Measurements from ENCODE around the gene MICAL1. TPM values are rescaled to one million over a fixed set of nuclear protein-coding genes. Genes with fewer than 3 reads are reported as not detected.

MICAL1 gene
- total and polyA plus RNA-seq, 2 donors from 2014 or later, result 13.7 to 38.7 TPM

DNA sequence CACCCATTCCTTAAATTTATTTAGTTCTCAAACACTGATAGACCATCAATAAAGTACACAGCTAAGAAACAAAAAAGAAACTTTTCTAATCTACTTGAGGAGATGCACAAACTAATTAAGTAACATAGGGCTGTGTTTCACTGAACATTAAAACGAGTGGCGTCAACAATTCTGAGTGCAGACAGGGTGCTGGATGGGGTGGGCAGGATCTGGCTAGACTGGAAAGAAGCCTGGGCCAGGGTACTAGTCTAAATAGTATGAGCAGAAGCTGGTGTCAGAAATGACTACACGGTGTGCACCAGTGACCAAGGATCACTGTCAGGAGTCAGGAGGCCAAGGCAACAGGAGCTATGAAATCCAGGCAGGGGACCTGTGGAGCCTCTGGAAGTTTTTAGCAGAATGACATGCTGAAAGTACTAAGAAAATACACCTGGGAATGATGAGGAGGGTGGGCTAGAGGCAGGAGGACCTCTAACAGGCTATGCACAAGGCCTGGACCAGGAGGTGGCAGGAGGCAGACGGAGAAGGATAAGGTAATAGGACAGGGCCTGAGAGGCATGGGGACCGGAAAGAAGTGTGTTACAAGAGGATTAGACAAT lies 14.1 kb upstream of the MICAL1 start:
- no peaks in the 10 kb centered on the region for H3K9me3 ChIP-seq (ENCODE audit: control insufficient read depth in 2 of 3, insufficient read depth in 1 of 3, low read length in 3 of 3)
- H3K27me3 ChIP-seq (ENCODE audit: control insufficient read depth, insufficient read depth, low read length), result no peaks in the 10 kb centered on the region
- H3K9ac ChIP-seq (ENCODE audit: low read length in 3 of 3), result no peak overlapping the region
- H3K36me3 ChIP-seq (ENCODE audit: control insufficient read depth in 2 of 3, insufficient read depth in 3 of 3, low read length in 3 of 3), result peaks cover 10 to 44% (median 39%) of the 10 kb centered on the region in 3 donors
- TF ChIP-seq, protein P1, sequence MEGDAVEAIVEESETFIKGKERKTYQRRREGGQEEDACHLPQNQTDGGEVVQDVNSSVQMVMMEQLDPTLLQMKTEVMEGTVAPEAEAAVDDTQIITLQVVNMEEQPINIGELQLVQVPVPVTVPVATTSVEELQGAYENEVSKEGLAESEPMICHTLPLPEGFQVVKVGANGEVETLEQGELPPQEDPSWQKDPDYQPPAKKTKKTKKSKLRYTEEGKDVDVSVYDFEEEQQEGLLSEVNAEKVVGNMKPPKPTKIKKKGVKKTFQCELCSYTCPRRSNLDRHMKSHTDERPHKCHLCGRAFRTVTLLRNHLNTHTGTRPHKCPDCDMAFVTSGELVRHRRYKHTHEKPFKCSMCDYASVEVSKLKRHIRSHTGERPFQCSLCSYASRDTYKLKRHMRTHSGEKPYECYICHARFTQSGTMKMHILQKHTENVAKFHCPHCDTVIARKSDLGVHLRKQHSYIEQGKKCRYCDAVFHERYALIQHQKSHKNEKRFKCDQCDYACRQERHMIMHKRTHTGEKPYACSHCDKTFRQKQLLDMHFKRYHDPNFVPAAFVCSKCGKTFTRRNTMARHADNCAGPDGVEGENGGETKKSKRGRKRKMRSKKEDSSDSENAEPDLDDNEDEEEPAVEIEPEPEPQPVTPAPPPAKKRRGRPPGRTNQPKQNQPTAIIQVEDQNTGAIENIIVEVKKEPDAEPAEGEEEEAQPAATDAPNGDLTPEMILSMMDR (IDR thresholded peaks at IDR 0.05; ENCODE audit: borderline replicate concordance, extremely low read depth, insufficient read depth), result no peak
- H3K4me1 ChIP-seq (ENCODE audit: control insufficient read depth in 2 of 3, insufficient read depth in 2 of 3, low read depth in 1 of 3, low read length in 3 of 3), result peaks cover 0 to 12% (median 9%) of the 10 kb centered on the region in 3 donors
- no peak for FAIRE-seq
- DNase-seq, result no peak
- intact Hi-C loops (cut with DNase I), result no loop called here
- H3K4me3 ChIP-seq (ENCODE audit: low read length in 3 of 3), result no peak overlapping the region
- no peak overlapping the region for H3K27ac ChIP-seq (ENCODE audit: low read depth in 2 of 2, low read length in 2 of 2)

DNA sequence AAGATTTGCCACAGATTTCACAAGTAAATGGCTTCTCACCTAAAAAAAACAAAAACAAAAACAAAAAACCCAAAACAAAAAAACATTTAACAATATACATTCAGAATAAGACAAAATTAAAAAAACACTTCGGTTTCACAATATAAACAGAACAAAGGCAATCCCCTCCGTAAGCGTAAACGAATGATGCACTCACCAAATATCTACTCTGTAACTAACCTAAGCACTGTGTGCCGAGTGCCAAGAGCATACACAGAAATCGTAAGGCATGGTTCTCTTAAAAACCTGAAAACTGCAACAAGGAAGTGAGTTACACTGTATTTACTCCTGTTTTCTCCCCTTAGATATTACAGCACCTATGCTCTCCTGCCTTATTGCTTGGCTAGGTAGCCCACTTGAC lies 12.1 kb upstream of the MICAL1 start:
- no peaks in the 10 kb centered on the region for H3K27me3 ChIP-seq (ENCODE audit: control insufficient read depth, insufficient read depth, low read length)
- peaks cover 10 to 37% (median 31%) of the 10 kb centered on the region in 3 donors for H3K36me3 ChIP-seq (ENCODE audit: control insufficient read depth in 2 of 3, insufficient read depth in 3 of 3, low read length in 3 of 3)
- H3K27ac ChIP-seq (ENCODE audit: low read depth in 2 of 2, low read length in 2 of 2), result peak overlapping the region; percentile 25 to 69
- FAIRE-seq (no peak), DNase-seq (no peak)
- TF ChIP-seq, protein P1 (IDR thresholded peaks at IDR 0.05; ENCODE audit: borderline replicate concordance, extremely low read depth, insufficient read depth), result no peak
- peaks cover 0 to 12% (median 9%) of the 10 kb centered on the region in 3 donors for H3K4me1 ChIP-seq (ENCODE audit: control insufficient read depth in 2 of 3, insufficient read depth in 2 of 3, low read depth in 1 of 3, low read length in 3 of 3)
- no peak overlapping the region for H3K9ac ChIP-seq (ENCODE audit: low read length in 3 of 3)
- no peaks in the 10 kb centered on the region for H3K9me3 ChIP-seq (ENCODE audit: control insufficient read depth in 2 of 3, insufficient read depth in 1 of 3, low read length in 3 of 3)
- no peak overlapping the region for H3K4me3 ChIP-seq (ENCODE audit: low read length in 3 of 3)
- intact Hi-C loops (cut with DNase I), result no loop called here

DNA sequence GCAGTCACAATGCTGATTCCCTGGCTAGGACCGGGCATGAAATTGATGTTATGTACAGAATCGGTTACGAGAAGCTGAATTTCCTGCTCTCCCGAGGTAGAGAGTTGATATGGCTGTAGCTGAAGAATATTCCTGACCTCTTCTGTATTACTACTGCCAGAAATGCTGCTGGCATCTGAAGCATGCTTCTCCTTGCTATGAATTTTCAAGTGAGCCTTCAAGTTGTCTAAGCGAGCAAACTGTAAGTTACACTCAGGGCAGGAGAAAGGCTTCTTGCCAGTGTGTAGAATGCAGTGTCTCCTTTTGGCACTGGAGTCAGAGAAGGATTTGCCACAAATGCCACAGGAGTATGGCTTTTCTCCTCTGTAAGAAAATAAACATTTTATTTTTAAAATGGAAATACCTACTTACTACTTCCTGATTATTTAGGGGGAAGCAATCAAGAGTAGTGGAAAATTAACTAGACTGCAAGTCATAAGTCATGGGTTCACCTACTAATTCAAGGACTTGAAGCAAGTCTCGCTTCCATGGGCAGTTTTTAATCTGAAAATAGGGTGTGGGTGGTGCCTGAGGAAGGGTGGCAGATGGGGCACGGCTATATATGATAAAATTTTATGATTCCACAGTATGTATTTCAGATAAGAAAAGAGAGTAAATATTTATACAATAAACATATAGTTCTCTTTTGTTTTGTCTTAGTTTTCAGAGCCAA lies 10.8 kb upstream of the MICAL1 start:
- TF ChIP-seq, protein P1 (IDR thresholded peaks at IDR 0.05; ENCODE audit: borderline replicate concordance, extremely low read depth, insufficient read depth), result no peak
- DNase-seq (peak in 1 of 5 donors; percentile 43), FAIRE-seq (peak; percentile 32)
- H3K4me1 ChIP-seq (ENCODE audit: control insufficient read depth in 2 of 3, insufficient read depth in 2 of 3, low read depth in 1 of 3, low read length in 3 of 3), result peaks cover 0 to 12% (median 9%) of the 10 kb centered on the region in 3 donors
- no peak overlapping the region for H3K4me3 ChIP-seq (ENCODE audit: low read length in 3 of 3)
- H3K9ac ChIP-seq (ENCODE audit: low read length in 3 of 3), result peak overlapping the region in 2 of 3 donors; percentile 20 to 57
- intact Hi-C loops (cut with DNase I), result no loop called here
- peak overlapping the region; percentile 80 to 88 for H3K27ac ChIP-seq (ENCODE audit: low read depth in 2 of 2, low read length in 2 of 2)
- no peaks in the 10 kb centered on the region for H3K27me3 ChIP-seq (ENCODE audit: control insufficient read depth, insufficient read depth, low read length)
- H3K36me3 ChIP-seq (ENCODE audit: control insufficient read depth in 2 of 3, insufficient read depth in 3 of 3, low read length in 3 of 3), result peaks cover 12 to 33% (median 21%) of the 10 kb centered on the region in 3 donors
- no peaks in the 10 kb centered on the region for H3K9me3 ChIP-seq (ENCODE audit: control insufficient read depth in 2 of 3, insufficient read depth in 1 of 3, low read length in 3 of 3)
